NCI-H146 treated with DMSO at 0.1 percent for 48 hours (cell line): ENCODE measurements around the gene HTR1D.
"Not testable (repeated sequence)": the region's sequence is repeated elsewhere in the genome, so short reads cannot be mapped to it uniquely, and the experiment has no call there.

Experiments
- DNase-seq: peaks from one replicate; lab custom pipeline; 2025; ENCODE audit not compliant: unreplicated experiment; lab: John Stamatoyannopoulos, UW

HTR1D gene

GRCh38 chr1:23217421-23218115 is at the start of gene HTR1D:
Gene HTR1D (minus strand): TSS chr1:23217502. CDS start chr1:23194219, 23,283 bp downstream.
- no peak for DNase-seq

GRCh38 chr1:23263380-23263887 is 46.1 kb upstream of the HTR1D start:
- DNase-seq, result no peak

GRCh38 chr1:23258082-23258481 is 40.8 kb upstream of the HTR1D start:
- DNase-seq, result not testable (repeated sequence)

GRCh38 chr1:23257371-23257770 is 40.1 kb upstream of the HTR1D start:
- DNase-seq, result not testable (repeated sequence)

GRCh38 chr1:23254584-23254983 is 37.3 kb upstream of the HTR1D start:
- DNase-seq, result no peak

GRCh38 chr1:23251812-23252211 is 34.5 kb upstream of the HTR1D start:
- DNase-seq, result no peak

GRCh38 chr1:23249787-23250454 is 32.6 kb upstream of the HTR1D start:
- DNase-seq, result no peak

GRCh38 chr1:23247276-23247675 is 30.0 kb upstream of the HTR1D start:
- DNase-seq, result no peak

- DNase-seq, result no peak
These were observed 29.0 kb upstream of the HTR1D start for GRCh38 chr1:23246274-23246673.

GRCh38 chr1:23244256-23244761 is 27.0 kb upstream of the HTR1D start:
- DNase-seq, result no peak

GRCh38 chr1:23242414-23242813 is 25.1 kb upstream of the HTR1D start:
- DNase-seq, result no peak

- no peak for DNase-seq
These were observed 22.5 kb upstream of the HTR1D start for GRCh38 chr1:23239638-23240295.

- no peak for DNase-seq
These were observed 21.3 kb upstream of the HTR1D start for GRCh38 chr1:23238565-23238964.

- DNase-seq, result no peak
These were observed 20.2 kb upstream of the HTR1D start for GRCh38 chr1:23237508-23237907.

GRCh38 chr1:23227806-23228205 is 10.5 kb upstream of the HTR1D start:
- no peak for DNase-seq

- no peak for DNase-seq
These were observed 7.7 kb upstream of the HTR1D start for GRCh38 chr1:23224739-23225648.

GRCh38 chr1:23223963-23224362 is 6.7 kb upstream of the HTR1D start:
- not testable (repeated sequence) for DNase-seq

GRCh38 chr1:23223490-23223951 is 6.2 kb upstream of the HTR1D start:
- DNase-seq, result not testable (repeated sequence)

GRCh38 chr1:23222742-23223141 is 5.4 kb upstream of the HTR1D start:
- DNase-seq, result no peak

GRCh38 chr1:23222331-23222730 is 5.0 kb upstream of the HTR1D start:
- DNase-seq, result no peak

- DNase-seq, result no peak
These were observed 3.8 kb upstream of the HTR1D start for GRCh38 chr1:23221107-23221506.
